K562 (cell line): ENCODE data around the gene STX1B. TPM values are rescaled to one million over a fixed set of nuclear protein-coding genes. Genes with fewer than 3 reads are reported as not detected.

Experiments
- ARID4B ChIP-seq: sonication (generic); formaldehyde crosslinking; IDR thresholded peaks from 2 replicates; pipeline ENCODE4 v1.8.0; 2022; ENCODE audit warnings: mild to moderate bottlenecking, missing genetic modification reagents
- ASH1L ChIP-seq: fragments of 450-650 bp; IDR thresholded peaks from 2 replicates; pipeline ENCODE4 v1.6.1; 2018; ENCODE audit warnings: borderline replicate concordance, mild to moderate bottlenecking, low read depth; ENCODE audit not compliant: partially characterized antibody
- CBFA2T2 ChIP-seq: fragments of 450-650 bp; conservative IDR thresholded peaks from 2 replicates; pipeline ENCODE4 v1.6.1; 2017; ENCODE audit warnings: mild to moderate bottlenecking
- E2F3 ChIP-seq: fragments of 250-450 bp; sonication (Bioruptor Pico); IDR thresholded peaks from 2 replicates; pipeline ENCODE4 v1.4.0; 2020; ENCODE audit warnings: mild to moderate bottlenecking
- HDAC1 ChIP-seq, 2 experiments: fragments of 450-650 bp; IDR thresholded peaks; 2 replicates each; pipeline ENCODE4 v1.6.1; 2016 to 2017; ENCODE audit warnings: inconsistent platforms in 1 of 2, mild to moderate bottlenecking in 1 of 2, moderate library complexity in 1 of 2
- KLF13 ChIP-seq: fragments of 450-650 bp; IDR thresholded peaks from 2 replicates; pipeline ENCODE4 v1.6.1; 2016; ENCODE audit warnings: missing genetic modification characterization, low read depth, mild to moderate bottlenecking, missing compliant biosample characterization, moderate library complexity, borderline replicate concordance
- SAFB ChIP-seq: fragments of 200-400 bp; formaldehyde crosslinking; IDR thresholded peaks from 2 replicates; pipeline ENCODE4 v1.6.1; 2017; ENCODE audit warnings: low read depth, low read length, borderline replicate concordance
- SETDB1 ChIP-seq: IDR thresholded peaks from one replicate; pipeline ENCODE4 v1.6.1; 2012; ENCODE audit warnings: low read length, control low read depth, inconsistent platforms
- SIN3B ChIP-seq: fragments of 450-650 bp; IDR thresholded peaks from 2 replicates; pipeline ENCODE4 v1.6.1; 2017; ENCODE audit warnings: low read depth, mild to moderate bottlenecking, moderate library complexity
- TFAP4 ChIP-seq: sonication (generic); formaldehyde crosslinking; IDR thresholded peaks from 2 replicates; pipeline ENCODE4 v1.8.0; 2022; ENCODE audit warnings: missing genetic modification reagents, mild to moderate bottlenecking, moderate library complexity, borderline replicate concordance
- ZNF583 ChIP-seq: fragments of 250-450 bp; sonication (Bioruptor Pico); IDR thresholded peaks from 2 replicates; pipeline ENCODE4 v1.4.0; 2020
- polyA plus RNA-seq, 8 experiments: library from polyadenylated mRNA; depleted of rRNA in 4 of 8; stranded (reverse) in 5 of 8; unstranded in 3 of 8; fragments of >200 nt; fragmentation: Nextera tagmentation in 2 of 8; fragmentation: Illumina TruSeq in 1 of 8; extraction: Ambion mirVana in 2 of 8; extraction: Trizol in 1 of 8; gene quantifications; 2 replicates each; pipeline versions ENCODE4 v1.2.1 to v1.2.3, GENCODE V29; 2011 to 2014; ENCODE audit warnings: inconsistent platforms in 1 of 8, missing spikeins in 1 of 8
- total RNA-seq, 7 experiments: library from RNA; depleted of rRNA in 6 of 7; stranded (reverse); fragments of >200 nt in 6 of 7; fragmentation: Illumina TruSeq in 2 of 7; extraction: Trizol in 2 of 7; gene quantifications; 2 replicates each; pipeline versions ENCODE4 v1.2.1 to v1.2.3, GENCODE V29; 2011 to 2021; ENCODE audit warnings: low replicate concordance in 1 of 7
- TF ChIP-seq, protein P1 (sequence below): fragments of 250-450 bp; sonication (Bioruptor Pico); IDR thresholded peaks from 2 replicates; pipeline ENCODE4 v1.8.0; 2021; ENCODE audit warnings: moderate library complexity, mild to moderate bottlenecking, inconsistent platforms
- TF ChIP-seq, protein P2 (sequence below): sonication (generic); formaldehyde crosslinking; IDR thresholded peaks from 2 replicates; pipeline ENCODE4 v1.8.0; 2022; ENCODE audit warnings: mild to moderate bottlenecking, missing genetic modification reagents
- TF ChIP-seq, protein P3 (sequence below): fragments of 450-650 bp; formaldehyde crosslinking; IDR thresholded peaks from 2 replicates; pipeline ENCODE4 v1.4.0; 2020; ENCODE audit warnings: mild to moderate bottlenecking, mixed read lengths
- TF ChIP-seq, protein P4 (sequence below): sonication (generic); formaldehyde crosslinking; IDR thresholded peaks from 2 replicates; pipeline ENCODE4 v1.8.0; 2022; ENCODE audit warnings: missing genetic modification reagents, mild to moderate bottlenecking, borderline replicate concordance

STX1B gene
- total and polyA plus RNA-seq, 9 of the 15 experiments (the other 6 are each of a cell fraction or from before 2014, with no cell fraction given), result 0.07 to 2.5 (median 0.86) TPM

GRCh38 chr16:30996985-30997724 is 13.3 kb downstream of the STX1B start (continued):
- TF ChIP-seq ZNF583 (CRISPR knock-in tag) (no peak), ARID4B (CRISPR knock-in tag) (no peak), KLF13 (tag) (no peak), TFAP4 (no peak; the same call in 1 of the 2 replicates), SETDB1 (no peak), ASH1L (no peak), SIN3B (peak; percentile 31; the same call in 1 of the 2 replicates), E2F3 (CRISPR knock-in tag) (no peak), SAFB (no peak), CBFA2T2 (no peak), HDAC1 (IDR thresholded peaks at IDR 0.05) (peak in 1 of 2 experiments; percentile 54; a peak in 2 of 4 replicates)
- TF ChIP-seq, protein P1, sequence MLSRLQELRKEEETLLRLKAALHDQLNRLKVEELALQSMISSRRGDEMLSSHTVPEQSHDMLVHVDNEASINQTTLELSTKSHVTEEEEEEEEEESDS (CRISPR knock-in tag), result no peak
- TF ChIP-seq, protein P2, sequence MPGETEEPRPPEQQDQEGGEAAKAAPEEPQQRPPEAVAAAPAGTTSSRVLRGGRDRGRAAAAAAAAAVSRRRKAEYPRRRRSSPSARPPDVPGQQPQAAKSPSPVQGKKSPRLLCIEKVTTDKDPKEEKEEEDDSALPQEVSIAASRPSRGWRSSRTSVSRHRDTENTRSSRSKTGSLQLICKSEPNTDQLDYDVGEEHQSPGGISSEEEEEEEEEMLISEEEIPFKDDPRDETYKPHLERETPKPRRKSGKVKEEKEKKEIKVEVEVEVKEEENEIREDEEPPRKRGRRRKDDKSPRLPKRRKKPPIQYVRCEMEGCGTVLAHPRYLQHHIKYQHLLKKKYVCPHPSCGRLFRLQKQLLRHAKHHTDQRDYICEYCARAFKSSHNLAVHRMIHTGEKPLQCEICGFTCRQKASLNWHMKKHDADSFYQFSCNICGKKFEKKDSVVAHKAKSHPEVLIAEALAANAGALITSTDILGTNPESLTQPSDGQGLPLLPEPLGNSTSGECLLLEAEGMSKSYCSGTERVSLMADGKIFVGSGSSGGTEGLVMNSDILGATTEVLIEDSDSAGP (CRISPR knock-in tag), result no peak
- TF ChIP-seq, protein P3, sequence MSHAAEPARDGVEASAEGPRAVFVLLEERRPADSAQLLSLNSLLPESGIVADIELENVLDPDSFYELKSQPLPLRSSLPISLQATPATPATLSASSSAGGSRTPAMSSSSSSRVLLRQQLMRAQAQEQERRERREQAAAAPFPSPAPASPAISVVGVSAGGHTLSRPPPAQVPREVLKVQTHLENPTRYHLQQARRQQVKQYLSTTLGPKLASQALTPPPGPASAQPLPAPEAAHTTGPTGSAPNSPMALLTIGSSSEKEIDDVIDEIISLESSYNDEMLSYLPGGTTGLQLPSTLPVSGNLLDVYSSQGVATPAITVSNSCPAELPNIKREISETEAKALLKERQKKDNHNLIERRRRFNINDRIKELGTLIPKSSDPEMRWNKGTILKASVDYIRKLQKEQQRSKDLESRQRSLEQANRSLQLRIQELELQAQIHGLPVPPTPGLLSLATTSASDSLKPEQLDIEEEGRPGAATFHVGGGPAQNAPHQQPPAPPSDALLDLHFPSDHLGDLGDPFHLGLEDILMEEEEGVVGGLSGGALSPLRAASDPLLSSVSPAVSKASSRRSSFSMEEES (CRISPR knock-in tag), result no peak
- TF ChIP-seq, protein P4, sequence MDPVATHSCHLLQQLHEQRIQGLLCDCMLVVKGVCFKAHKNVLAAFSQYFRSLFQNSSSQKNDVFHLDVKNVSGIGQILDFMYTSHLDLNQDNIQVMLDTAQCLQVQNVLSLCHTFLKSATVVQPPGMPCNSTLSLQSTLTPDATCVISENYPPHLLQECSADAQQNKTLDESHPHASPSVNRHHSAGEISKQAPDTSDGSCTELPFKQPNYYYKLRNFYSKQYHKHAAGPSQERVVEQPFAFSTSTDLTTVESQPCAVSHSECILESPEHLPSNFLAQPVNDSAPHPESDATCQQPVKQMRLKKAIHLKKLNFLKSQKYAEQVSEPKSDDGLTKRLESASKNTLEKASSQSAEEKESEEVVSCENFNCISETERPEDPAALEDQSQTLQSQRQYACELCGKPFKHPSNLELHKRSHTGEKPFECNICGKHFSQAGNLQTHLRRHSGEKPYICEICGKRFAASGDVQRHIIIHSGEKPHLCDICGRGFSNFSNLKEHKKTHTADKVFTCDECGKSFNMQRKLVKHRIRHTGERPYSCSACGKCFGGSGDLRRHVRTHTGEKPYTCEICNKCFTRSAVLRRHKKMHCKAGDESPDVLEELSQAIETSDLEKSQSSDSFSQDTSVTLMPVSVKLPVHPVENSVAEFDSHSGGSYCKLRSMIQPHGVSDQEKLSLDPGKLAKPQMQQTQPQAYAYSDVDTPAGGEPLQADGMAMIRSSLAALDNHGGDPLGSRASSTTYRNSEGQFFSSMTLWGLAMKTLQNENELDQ, result no peak
